C4-2B (cell line): ENCODE results near the gene RNF208.

Source experiments
- H3K27ac ChIP-seq: fragments of 450-650 bp; 2 replicates; pipeline ENCODE4 v1.5.1; 2017
- ZFX ChIP-seq: fragments of 450-650 bp; IDR thresholded peaks from 2 replicates; pipeline ENCODE4 v1.6.1; 2017
- TF ChIP-seq, protein P1 (sequence below): fragments of 450-650 bp; conservative IDR thresholded peaks from 2 replicates; pipeline ENCODE4 v1.5.1; 2017; ENCODE audit warnings: mild to moderate bottlenecking

Gene RNF208, protein sequence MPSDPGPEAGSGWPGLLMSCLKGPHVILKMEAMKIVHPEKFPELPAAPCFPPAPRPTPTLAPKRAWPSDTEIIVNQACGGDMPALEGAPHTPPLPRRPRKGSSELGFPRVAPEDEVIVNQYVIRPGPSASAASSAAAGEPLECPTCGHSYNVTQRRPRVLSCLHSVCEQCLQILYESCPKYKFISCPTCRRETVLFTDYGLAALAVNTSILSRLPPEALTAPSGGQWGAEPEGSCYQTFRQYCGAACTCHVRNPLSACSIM

DNA sequence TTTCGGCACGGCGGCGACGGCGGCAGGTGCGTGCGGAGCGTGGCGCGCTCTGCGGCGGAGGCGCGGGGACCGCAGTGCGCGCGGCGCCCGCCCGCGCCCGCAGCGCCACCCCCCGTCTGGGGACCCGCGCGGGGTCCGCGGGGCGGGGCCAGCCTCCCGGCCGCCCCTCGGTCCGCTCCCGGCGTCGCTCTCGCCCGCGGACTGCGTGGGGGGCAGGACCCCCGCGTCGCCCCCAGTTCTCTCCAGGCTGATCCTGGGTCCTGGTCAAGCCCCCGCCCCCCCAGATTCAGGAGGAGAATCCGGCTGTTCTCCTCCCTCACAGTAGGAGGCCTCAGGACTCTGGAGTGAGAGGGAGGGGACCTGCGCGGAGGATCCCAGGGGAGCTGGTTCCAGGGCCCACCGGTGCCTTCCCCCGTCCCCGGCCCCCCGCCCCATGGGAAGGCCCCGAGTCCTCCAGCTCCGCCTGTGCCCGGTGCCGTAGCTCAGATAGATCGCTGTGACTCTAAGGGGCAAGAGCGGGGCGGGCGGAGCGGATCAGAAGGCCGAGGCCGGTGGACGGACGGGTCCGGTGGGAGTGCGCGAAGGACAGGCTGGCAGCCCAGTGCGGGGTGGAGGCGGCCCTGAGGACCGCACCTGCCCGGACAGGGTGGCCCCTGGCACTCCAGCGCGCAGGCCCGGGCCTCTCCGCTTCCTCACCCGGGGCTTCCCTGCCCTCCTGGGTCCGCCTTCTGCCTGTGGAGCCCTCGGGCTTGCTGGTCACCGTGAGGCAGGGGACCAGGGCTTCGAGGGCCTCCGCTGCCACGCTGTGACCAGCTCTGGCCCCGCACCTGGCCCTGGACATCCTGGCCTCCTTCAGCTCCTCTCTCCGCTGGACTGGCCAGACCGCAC is at the start of gene RNF208:
Gene RNF208, minus strand, starts transcription at position 51 of the 888 bp plus-strand sequence. CDS start 1,028 bp downstream, outside the sequence.
- peak within 1 kb of the TSS; percentile 88 for H3K27ac ChIP-seq
- peak; percentile 65 for TF ChIP-seq ZFX
- TF ChIP-seq, protein P1, sequence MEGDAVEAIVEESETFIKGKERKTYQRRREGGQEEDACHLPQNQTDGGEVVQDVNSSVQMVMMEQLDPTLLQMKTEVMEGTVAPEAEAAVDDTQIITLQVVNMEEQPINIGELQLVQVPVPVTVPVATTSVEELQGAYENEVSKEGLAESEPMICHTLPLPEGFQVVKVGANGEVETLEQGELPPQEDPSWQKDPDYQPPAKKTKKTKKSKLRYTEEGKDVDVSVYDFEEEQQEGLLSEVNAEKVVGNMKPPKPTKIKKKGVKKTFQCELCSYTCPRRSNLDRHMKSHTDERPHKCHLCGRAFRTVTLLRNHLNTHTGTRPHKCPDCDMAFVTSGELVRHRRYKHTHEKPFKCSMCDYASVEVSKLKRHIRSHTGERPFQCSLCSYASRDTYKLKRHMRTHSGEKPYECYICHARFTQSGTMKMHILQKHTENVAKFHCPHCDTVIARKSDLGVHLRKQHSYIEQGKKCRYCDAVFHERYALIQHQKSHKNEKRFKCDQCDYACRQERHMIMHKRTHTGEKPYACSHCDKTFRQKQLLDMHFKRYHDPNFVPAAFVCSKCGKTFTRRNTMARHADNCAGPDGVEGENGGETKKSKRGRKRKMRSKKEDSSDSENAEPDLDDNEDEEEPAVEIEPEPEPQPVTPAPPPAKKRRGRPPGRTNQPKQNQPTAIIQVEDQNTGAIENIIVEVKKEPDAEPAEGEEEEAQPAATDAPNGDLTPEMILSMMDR: no peak

DNA sequence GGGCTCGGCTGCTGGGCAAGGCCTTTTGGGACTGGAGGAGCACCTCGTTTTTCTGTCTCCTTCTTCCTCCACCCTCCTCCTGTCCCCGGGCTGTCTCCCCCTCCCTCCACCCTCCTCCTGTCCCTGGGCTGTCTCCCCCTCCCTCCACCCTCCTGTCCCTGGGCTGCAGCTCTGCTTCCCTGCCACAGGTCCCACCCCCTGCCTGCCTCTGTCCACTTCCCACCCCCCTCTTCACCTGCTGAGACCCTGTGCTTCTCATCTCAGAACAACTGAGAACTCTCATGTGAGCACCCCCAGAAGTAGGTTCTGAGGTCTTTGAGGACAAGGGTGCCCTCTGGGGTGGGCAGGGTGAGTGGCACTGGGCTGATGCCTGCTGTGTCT is 49.6 kb upstream of the RNF208 start:
- no peak overlapping the region; the same call in 1 of the 2 replicates for H3K27ac ChIP-seq
- TF ChIP-seq ZFX: no peak
- TF ChIP-seq, protein P1: no peak

DNA sequence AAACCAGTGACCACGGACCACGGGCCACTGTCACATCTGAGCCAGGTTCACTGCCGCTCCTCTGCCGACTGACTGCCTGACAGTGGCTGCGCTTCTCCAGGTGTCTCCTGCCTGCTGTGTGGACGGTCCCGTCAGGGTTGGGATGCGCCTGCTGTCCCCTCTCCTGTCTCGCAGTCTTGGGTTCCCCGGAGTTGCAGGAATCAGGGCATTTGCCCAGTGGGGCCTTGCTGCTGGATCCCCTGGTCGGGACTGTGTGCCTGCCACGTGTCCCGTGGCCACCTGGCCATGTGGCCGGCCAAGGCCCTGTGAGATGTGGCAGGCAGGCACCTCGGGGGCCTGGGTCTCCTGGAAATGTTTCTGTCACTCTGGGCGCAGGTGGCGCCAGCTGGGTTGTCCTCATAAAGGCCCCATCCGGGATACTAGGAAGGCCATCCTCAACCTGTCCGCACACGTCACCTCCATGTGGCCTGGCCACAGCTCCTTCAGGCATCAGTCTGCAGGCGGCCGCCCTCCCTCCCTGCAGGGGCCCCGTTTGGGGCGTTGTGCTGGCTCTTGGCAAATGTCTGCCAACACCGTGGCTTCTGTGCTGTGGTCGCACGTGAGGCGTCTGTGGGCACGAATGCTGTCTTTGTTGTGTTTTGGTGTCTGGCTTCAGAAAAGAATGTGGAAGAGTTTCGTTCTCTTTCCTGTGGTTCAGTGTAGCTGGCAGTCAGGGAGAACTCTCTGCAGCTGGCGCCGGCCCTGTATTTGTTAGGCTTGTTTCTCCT is 49.1 kb upstream of the RNF208 start:
- peak overlapping the region; percentile 99 for H3K27ac ChIP-seq
- TF ChIP-seq, protein P1: no peak
- no peak for TF ChIP-seq ZFX

DNA sequence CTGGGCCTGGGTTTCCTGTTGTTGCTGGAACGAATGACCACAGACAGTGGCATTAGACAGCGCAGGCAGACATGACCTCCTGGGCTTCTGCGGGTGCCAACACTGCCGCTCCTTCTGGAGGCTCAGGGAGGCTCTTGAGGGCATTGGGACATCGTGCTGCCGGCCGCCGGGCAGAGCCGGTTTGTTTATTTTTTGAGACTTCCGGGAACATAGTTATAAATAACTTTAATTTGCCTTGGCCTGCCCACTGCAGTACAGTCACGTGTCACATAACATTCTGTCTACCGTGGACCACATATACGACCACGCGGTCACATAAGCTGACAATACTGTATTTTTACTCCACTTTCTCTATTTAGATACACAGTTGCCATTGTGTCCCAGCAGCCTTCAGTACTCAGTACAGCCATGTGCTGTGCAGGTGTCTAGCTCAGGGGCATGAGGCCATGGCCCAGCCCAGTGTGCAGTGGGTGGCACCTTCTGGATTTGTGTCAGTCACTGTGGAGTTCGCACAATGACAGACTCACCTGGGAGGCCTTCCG is 47.3 kb upstream of the RNF208 start:
- TF ChIP-seq ZFX: no peak
- TF ChIP-seq, protein P1: no peak
- H3K27ac ChIP-seq: peak overlapping the region; percentile 99

DNA sequence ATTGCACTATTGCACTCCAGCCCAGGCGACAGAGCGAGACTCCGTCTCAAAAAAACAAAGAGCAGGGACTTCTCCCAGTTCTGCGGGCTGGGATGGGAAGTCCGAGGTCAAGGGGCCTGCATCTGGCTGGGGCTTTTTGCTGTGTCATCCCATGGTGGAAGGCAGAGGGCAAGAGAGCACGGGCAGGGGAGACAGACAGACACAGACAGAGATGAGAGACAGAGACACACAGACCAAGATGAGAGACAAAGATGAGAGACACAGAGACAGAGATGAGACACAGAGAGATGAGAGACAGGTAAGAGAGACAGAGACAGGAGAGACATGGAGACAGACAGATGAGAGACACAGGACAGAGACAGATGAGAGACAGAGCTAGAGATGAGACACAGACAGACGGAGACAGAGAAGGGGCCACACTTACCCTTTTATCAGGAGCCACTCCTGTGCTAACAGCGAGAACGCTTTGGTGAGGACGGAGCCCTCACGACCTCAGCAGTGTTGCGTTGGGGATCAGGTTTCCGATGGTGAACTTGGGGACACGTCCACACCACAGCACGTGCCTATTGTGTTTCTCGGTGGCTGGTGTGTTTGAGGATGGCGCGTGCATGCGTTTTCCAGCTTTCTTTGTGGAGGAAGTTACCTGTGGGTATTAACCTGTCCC is 46.6 kb upstream of the RNF208 start:
- TF ChIP-seq, protein P1: no peak
- no peak for TF ChIP-seq ZFX
- peak overlapping the region; percentile 99 for H3K27ac ChIP-seq

DNA sequence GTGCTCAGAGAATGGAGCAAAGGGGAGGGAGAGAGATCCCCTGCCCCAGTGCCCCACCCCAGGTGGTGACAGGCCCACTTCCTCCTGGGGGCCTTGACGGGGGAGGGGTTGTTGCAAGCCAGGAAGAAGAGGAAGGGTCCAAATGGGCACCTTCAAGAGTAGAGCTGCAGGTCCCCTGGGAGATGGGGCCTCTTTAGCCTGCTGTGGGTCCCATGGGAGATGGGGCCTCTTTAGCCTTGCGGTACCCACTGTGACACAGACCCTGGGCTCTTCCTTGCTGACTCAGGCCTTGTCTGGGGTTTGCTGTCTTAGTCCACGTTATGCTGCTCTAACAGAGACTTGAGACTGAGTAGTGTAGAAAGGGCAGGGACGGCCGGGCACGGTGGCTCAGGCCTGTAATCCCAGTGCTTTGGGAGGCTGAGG is 45.9 kb upstream of the RNF208 start:
- TF ChIP-seq, protein P1: no peak
- no peak for TF ChIP-seq ZFX
- H3K27ac ChIP-seq: peak overlapping the region; percentile 99
